Inflammatory macrophage (primary cell): ENCODE data around the gene FKBP11.
"Not testable (repeated sequence)": the region's sequence is repeated elsewhere in the genome, so short reads cannot be mapped to it uniquely, and the experiment has no call there.

Experiments used
- DNase-seq, 2 donors: peaks; one replicate each; pipeline ENCODE4 v3.0.0-alpha.2; 2020 to 2022

Gene FKBP11

GRCh38 chr12:48954841-48955501, 29.7 kb upstream of the FKBP11 start:
- DNase-seq = peak; percentile 50 to 75

GRCh38 chr12:48954061-48954460, 28.8 kb upstream of the FKBP11 start:
- DNase-seq = no peak

GRCh38 chr12:48952691-48953090, 27.4 kb upstream of the FKBP11 start:
- DNase-seq = no peak

GRCh38 chr12:48947727-48948126, 22.4 kb upstream of the FKBP11 start:
- no peak for DNase-seq

- DNase-seq = no peak
These were observed 21.7 kb upstream of the FKBP11 start for GRCh38 chr12:48946943-48947342.

GRCh38 chr12:48946205-48946604, 20.9 kb upstream of the FKBP11 start:
- no peak for DNase-seq

GRCh38 chr12:48943221-48943620, 17.9 kb upstream of the FKBP11 start:
- DNase-seq = no peak

- peak; percentile 61 to 68 for DNase-seq
These were observed 14.9 kb upstream of the FKBP11 start for GRCh38 chr12:48940181-48940580.

- no peak for DNase-seq
These were observed 13.5 kb upstream of the FKBP11 start for GRCh38 chr12:48938805-48939204.

- no peak for DNase-seq
These were observed 11.9 kb upstream of the FKBP11 start for GRCh38 chr12:48937170-48937569.

- peak; percentile 60 to 70 for DNase-seq
These were observed 11.2 kb upstream of the FKBP11 start for GRCh38 chr12:48936379-48936979.

GRCh38 chr12:48934312-48934706, 9.0 kb upstream of the FKBP11 start:
- no peak for DNase-seq

- DNase-seq = no peak
These were observed 8.5 kb upstream of the FKBP11 start for GRCh38 chr12:48933664-48934311.

- DNase-seq = no peak
These were observed 7.6 kb upstream of the FKBP11 start for GRCh38 chr12:48932878-48933277.

- no peak for DNase-seq
These were observed 5.2 kb upstream of the FKBP11 start for GRCh38 chr12:48930475-48930874.

GRCh38 chr12:48929551-48929950, 4.3 kb upstream of the FKBP11 start:
- no peak for DNase-seq

- no peak for DNase-seq
These were observed 2.0 kb upstream of the FKBP11 start for GRCh38 chr12:48927261-48927660.

GRCh38 chr12:48924617-48925303, 532 bp downstream of the FKBP11 start:
- DNase-seq = peak in 1 of 2 donors; percentile 19

- DNase-seq = no peak
These were observed 2.2 kb downstream of the FKBP11 start for GRCh38 chr12:48923117-48923516.

GRCh38 chr12:48917857-48918537, 7.3 kb downstream of the FKBP11 start:
- DNase-seq = peak; percentile 20 to 34

GRCh38 chr12:48910196-48910595, 15.1 kb downstream of the FKBP11 start:
- no peak for DNase-seq

- not testable (repeated sequence) for DNase-seq
These were observed 15.6 kb downstream of the FKBP11 start for GRCh38 chr12:48909698-48910097.

GRCh38 chr12:48907245-48907644, 18.0 kb downstream of the FKBP11 start:
- DNase-seq = no peak
